H9 (cell line): ENCODE data around the gene CACNB2. TPM values are rescaled to one million over a fixed set of nuclear protein-coding genes. Genes with fewer than 3 reads are reported as not detected.

ENCODE experiments used
- DNase-seq: peaks from one replicate; pipeline ENCODE4 v3.0.0-alpha.2; 2017
- H2AFZ ChIP-seq: one replicate; pipeline ENCODE4 v1.6.1; 2013; ENCODE audit warnings: mild to moderate bottlenecking, low read length, control low read depth, moderate library complexity
- H2AK5ac ChIP-seq: 2 replicates; pipeline ENCODE4 v1.6.1; 2013; ENCODE audit warnings: low read length, control low read depth, mixed read lengths; ENCODE audit not compliant: insufficient read length
- H2BK120ac ChIP-seq: one replicate; pipeline ENCODE4 v1.6.1; 2013; ENCODE audit warnings: low read depth, mild to moderate bottlenecking, low read length, control low read depth, inconsistent platforms; ENCODE audit not compliant: poor library complexity, severe bottlenecking
- H2BK12ac ChIP-seq: 2 replicates; pipeline ENCODE4 v1.6.1; 2013; ENCODE audit warnings: low read length, control low read depth, mixed read lengths, low read depth; ENCODE audit not compliant: insufficient read length
- H2BK15ac ChIP-seq: 2 replicates; pipeline ENCODE4 v1.6.1; 2013; ENCODE audit warnings: low read depth, low read length, control low read depth
- H2BK20ac ChIP-seq: one replicate; pipeline ENCODE4 v1.6.1; 2013; ENCODE audit warnings: low read depth, mild to moderate bottlenecking, low read length, control low read depth, inconsistent platforms; ENCODE audit not compliant: poor library complexity, severe bottlenecking
- H2BK5ac ChIP-seq: 2 replicates; pipeline ENCODE4 v1.6.1; 2013; ENCODE audit warnings: low read length, control low read depth, mixed read lengths; ENCODE audit not compliant: insufficient read length
- H3K14ac ChIP-seq: 2 replicates; pipeline ENCODE4 v1.6.1; 2013; ENCODE audit warnings: low read length, control low read depth; ENCODE audit not compliant: insufficient read depth
- H3K18ac ChIP-seq: 2 replicates; pipeline ENCODE4 v1.6.1; 2013; ENCODE audit warnings: low read depth, mild to moderate bottlenecking, mixed read lengths, low read length, control low read depth; ENCODE audit not compliant: insufficient read length
- H3K23ac ChIP-seq: 2 replicates; pipeline ENCODE4 v1.6.1; 2013; ENCODE audit warnings: low read length, control low read depth, mixed read lengths, low read depth; ENCODE audit not compliant: insufficient read length
- H3K23me2 ChIP-seq: 2 replicates; pipeline ENCODE4 v1.6.1; 2013; ENCODE audit warnings: low read depth, mild to moderate bottlenecking, mixed read lengths, low read length, control low read depth; ENCODE audit not compliant: insufficient read length, poor library complexity, severe bottlenecking
- H3K27ac ChIP-seq: 2 replicates; pipeline ENCODE4 v1.5.1; 2013; ENCODE audit warnings: low read length, control low read depth, mixed read lengths, low read depth; ENCODE audit not compliant: insufficient read length
- H3K27me3 ChIP-seq: 2 replicates; pipeline ENCODE4 v1.6.1; 2013; ENCODE audit warnings: low read length, control low read depth, inconsistent platforms; ENCODE audit not compliant: insufficient read depth
- H3K4ac ChIP-seq: 2 replicates; pipeline ENCODE4 v1.6.1; 2013; ENCODE audit warnings: low read depth, mild to moderate bottlenecking, control low read depth, inconsistent platforms, low read length, moderate library complexity
- H3K4me1 ChIP-seq: 2 replicates; pipeline ENCODE4 v1.6.1; 2013; ENCODE audit warnings: low read length, control low read depth, inconsistent platforms; ENCODE audit not compliant: insufficient read depth
- H3K4me2 ChIP-seq: 2 replicates; pipeline ENCODE4 v1.6.1; 2013; ENCODE audit warnings: low read length, control low read depth, mixed read lengths; ENCODE audit not compliant: insufficient read length, insufficient read depth
- H3K56ac ChIP-seq: 2 replicates; pipeline ENCODE4 v1.6.1; 2013; ENCODE audit warnings: low read depth, mild to moderate bottlenecking, mixed read lengths, low read length, control low read depth; ENCODE audit not compliant: insufficient read length
- H3K79me1 ChIP-seq: 2 replicates; pipeline ENCODE4 v1.6.1; 2013; ENCODE audit warnings: low read depth, mild to moderate bottlenecking, moderate library complexity, low read length, control low read depth, inconsistent platforms; ENCODE audit not compliant: insufficient read depth, poor library complexity, severe bottlenecking
- H3K79me2 ChIP-seq: 2 replicates; pipeline ENCODE4 v1.6.1; 2013; ENCODE audit warnings: low read length, control low read depth, inconsistent platforms; ENCODE audit not compliant: insufficient read depth
- H3K9ac ChIP-seq: 2 replicates; pipeline ENCODE4 v1.6.1; 2013; ENCODE audit warnings: low read length, control low read depth, mixed read lengths; ENCODE audit not compliant: insufficient read length; ENCODE audit errors: extremely low read depth
- H3K9me3 ChIP-seq: one replicate; pipeline ENCODE4 v1.6.1; 2013; ENCODE audit warnings: low read depth, low read length, inconsistent platforms; ENCODE audit not compliant: control insufficient read depth
- H3T11ph ChIP-seq: one replicate; pipeline ENCODE4 v1.6.1; 2013; ENCODE audit warnings: mild to moderate bottlenecking, low read length, control low read depth, inconsistent platforms
- H4K20me1 ChIP-seq: one replicate; pipeline ENCODE4 v1.6.1; 2013; ENCODE audit not compliant: control insufficient read depth, insufficient read length, insufficient read depth
- H4K5ac ChIP-seq: 2 replicates; pipeline ENCODE4 v1.6.1; 2013; ENCODE audit warnings: low read depth, mild to moderate bottlenecking, mixed read lengths, low read length, control low read depth; ENCODE audit not compliant: insufficient read length
- H4K8ac ChIP-seq: replicated peaks from 2 replicates; pipeline ENCODE4 v1.6.1; 2013; ENCODE audit warnings: low read length, control low read depth, mixed read lengths, low read depth; ENCODE audit not compliant: insufficient read length
- H4K91ac ChIP-seq: 2 replicates; pipeline ENCODE4 v1.6.1; 2013; ENCODE audit warnings: low read depth, mild to moderate bottlenecking, moderate library complexity, mixed read lengths, low read length, control low read depth; ENCODE audit not compliant: insufficient read length
- H3K27ac Mint-ChIP-seq, 3 experiments: 2 replicates in 2 of 3; 3 replicates in 1 of 3; pipeline ENCODE4 v1.8.0; 2020 to 2021; ENCODE audit warnings: mixed read lengths in 3 of 3, mild to moderate bottlenecking in 1 of 3, moderate library complexity in 1 of 3
- H3K27me3 Mint-ChIP-seq: 2 replicates; pipeline ENCODE4 v1.8.0; 2021; ENCODE audit warnings: low read depth, mild to moderate bottlenecking, moderate library complexity, mixed read lengths
- H3K36me3 Mint-ChIP-seq, 3 experiments: 2 replicates in 2 of 3; 3 replicates in 1 of 3; pipeline ENCODE4 v1.8.0; 2020 to 2021; ENCODE audit warnings: low read depth in 3 of 3, mixed read lengths in 3 of 3; ENCODE audit not compliant: insufficient read depth in 1 of 3
- H3K4me1 Mint-ChIP-seq, 2 experiments: 2 replicates each; pipeline ENCODE4 v1.8.0; 2020; ENCODE audit warnings: mixed read lengths in 2 of 2
- H3K4me3 Mint-ChIP-seq, 2 experiments: 2 replicates in 1 of 2; 3 replicates in 1 of 2; pipeline ENCODE4 v1.8.0; 2020 to 2021; ENCODE audit warnings: mild to moderate bottlenecking in 2 of 2, mixed read lengths in 2 of 2, moderate library complexity in 1 of 2
- H3K9me3 Mint-ChIP-seq, 2 experiments: 2 replicates in 1 of 2; 3 replicates in 1 of 2; pipeline ENCODE4 v1.8.0; 2020; ENCODE audit warnings: mild to moderate bottlenecking in 2 of 2, mixed read lengths in 2 of 2, moderate library complexity in 1 of 2
- WGBS: extraction: QIAGEN DNeasy Blood & Tissue Kit; methylation state at CpG from one replicate; pipeline ENCODE4 v1.1.7; 2013; ENCODE audit warnings: missing lambda C conversion rate, low lambda C conversion rate, mixed read lengths; ENCODE audit not compliant: insufficient read length; ENCODE audit errors: extremely low coverage; 5-methylcytosine and 5-hydroxymethylcytosine counted together
- total RNA-seq: library from RNA; stranded (reverse); gene quantifications from 2 replicates; pipeline ENCODE4 v1.2.1, GENCODE V29; 2021
- TF ChIP-seq, protein P1 (sequence below): fragments of 200-600 bp; sonication (generic); conservative IDR thresholded peaks from 3 replicates; pipeline ENCODE4 v1.8.0; 2021; ENCODE audit warnings: antibody characterized with exemption, mild to moderate bottlenecking

The CACNB2 gene
- total RNA-seq, 1 experiment from 2014 or later: 2.6 TPM

DNA sequence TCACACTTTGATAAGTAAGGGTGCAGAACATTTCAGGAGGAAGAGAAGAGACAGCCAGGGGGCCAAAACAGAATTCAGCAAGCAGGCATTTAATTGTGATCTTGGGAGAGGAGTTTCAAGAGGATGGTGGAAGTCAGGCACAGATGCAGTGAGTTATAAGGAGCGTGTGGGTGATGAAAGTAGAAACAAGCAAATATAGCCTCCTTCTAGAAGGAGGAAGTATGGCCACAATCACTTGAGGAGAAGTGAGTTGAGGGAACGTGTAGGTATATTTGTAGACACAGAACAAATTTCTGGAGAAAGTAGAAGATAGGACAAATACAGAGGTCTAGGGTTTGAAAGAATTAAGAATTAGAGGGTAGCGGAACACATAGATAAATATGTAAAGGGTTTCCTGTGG lies 165.8 kb downstream of the CACNB2 start:
- H3K18ac ChIP-seq: no peak overlapping the region
- no peak overlapping the region for H3K56ac ChIP-seq
- no CpG with 5 or more reads among the region's 3 CpGs for WGBS
- H2BK5ac ChIP-seq: no peak overlapping the region
- H3K27ac ChIP-seq: no peak overlapping the region
- H3K36me3 Mint-ChIP-seq: no peaks in the 10 kb centered on the region
- H3K9ac ChIP-seq: no peak overlapping the region
- no peak overlapping the region for H2AK5ac ChIP-seq
- H2BK120ac ChIP-seq: no peak overlapping the region
- H3K27me3 Mint-ChIP-seq: no peaks in the 10 kb centered on the region; the same call in 1 of the 2 replicates
- no peak for DNase-seq
- no peak overlapping the region for H3T11ph ChIP-seq
- no peaks in the 10 kb centered on the region for H3K9me3 ChIP-seq
- H4K8ac ChIP-seq: no peak overlapping the region
- H3K23me2 ChIP-seq: no peaks in the 10 kb centered on the region
- no peak overlapping the region for H3K4me2 ChIP-seq
- no peak overlapping the region for H3K4ac ChIP-seq
- H2BK12ac ChIP-seq: no peak overlapping the region
- no peaks in the 10 kb centered on the region for H3K79me2 ChIP-seq
- no peak overlapping the region for H2BK15ac ChIP-seq
- no peak overlapping the region for H3K27ac Mint-ChIP-seq
- no peak overlapping the region for H4K5ac ChIP-seq
- TF ChIP-seq, protein P1, sequence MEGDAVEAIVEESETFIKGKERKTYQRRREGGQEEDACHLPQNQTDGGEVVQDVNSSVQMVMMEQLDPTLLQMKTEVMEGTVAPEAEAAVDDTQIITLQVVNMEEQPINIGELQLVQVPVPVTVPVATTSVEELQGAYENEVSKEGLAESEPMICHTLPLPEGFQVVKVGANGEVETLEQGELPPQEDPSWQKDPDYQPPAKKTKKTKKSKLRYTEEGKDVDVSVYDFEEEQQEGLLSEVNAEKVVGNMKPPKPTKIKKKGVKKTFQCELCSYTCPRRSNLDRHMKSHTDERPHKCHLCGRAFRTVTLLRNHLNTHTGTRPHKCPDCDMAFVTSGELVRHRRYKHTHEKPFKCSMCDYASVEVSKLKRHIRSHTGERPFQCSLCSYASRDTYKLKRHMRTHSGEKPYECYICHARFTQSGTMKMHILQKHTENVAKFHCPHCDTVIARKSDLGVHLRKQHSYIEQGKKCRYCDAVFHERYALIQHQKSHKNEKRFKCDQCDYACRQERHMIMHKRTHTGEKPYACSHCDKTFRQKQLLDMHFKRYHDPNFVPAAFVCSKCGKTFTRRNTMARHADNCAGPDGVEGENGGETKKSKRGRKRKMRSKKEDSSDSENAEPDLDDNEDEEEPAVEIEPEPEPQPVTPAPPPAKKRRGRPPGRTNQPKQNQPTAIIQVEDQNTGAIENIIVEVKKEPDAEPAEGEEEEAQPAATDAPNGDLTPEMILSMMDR: no peak
- no peaks in the 10 kb centered on the region for H4K20me1 ChIP-seq
- no peak overlapping the region for H4K91ac ChIP-seq
- no peak overlapping the region for H2BK20ac ChIP-seq
- no peaks in the 10 kb centered on the region for H3K4me1 ChIP-seq
- no peaks in the 10 kb centered on the region for H3K4me1 Mint-ChIP-seq
- no peak overlapping the region for H3K14ac ChIP-seq
- no peak overlapping the region for H3K23ac ChIP-seq
- H3K27me3 ChIP-seq: no peaks in the 10 kb centered on the region
- no peaks in the 10 kb centered on the region for H3K79me1 ChIP-seq
- H3K4me3 Mint-ChIP-seq: no peak overlapping the region
- H3K9me3 Mint-ChIP-seq: no peaks in the 10 kb centered on the region
- no peak overlapping the region for H2AFZ ChIP-seq
